CD14-positive monocyte (primary cell): Measurements from ENCODE around the gene ANKS6. TPM values are rescaled to one million over a fixed set of nuclear protein-coding genes. Genes with fewer than 3 reads are reported as not detected.
A peak's percentile ranks its signal among the peaks of the same experiment; 100 is the strongest.

Experiments
- DNase-seq, 3 donors: peaks; one replicate each; pipeline ENCODE4 v3.0.0-alpha.2; 2011 to 2022
- H2AFZ ChIP-seq: 2 replicates; pipeline ENCODE4 v1.6.0; 2012; ENCODE audit warnings: mild to moderate bottlenecking, low read depth, low read length, inconsistent platforms; ENCODE audit not compliant: insufficient read depth, poor library complexity, severe bottlenecking
- H3K27ac ChIP-seq, 2 donors: 1 replicate in 1 of 2; 2 replicates in 1 of 2; pipeline ENCODE4 v1.5.1; 2012 to 2013; ENCODE audit warnings: low read length in 2 of 2, control low read depth in 1 of 2, inconsistent platforms in 1 of 2, low read depth in 1 of 2, mild to moderate bottlenecking in 1 of 2
- H3K27me3 ChIP-seq, 2 donors: one replicate each; pipeline versions ENCODE4 v1.6.0 to v1.6.1; 2011 to 2013; ENCODE audit warnings: low read length in 2 of 2; ENCODE audit not compliant: control insufficient read depth in 2 of 2, insufficient read depth in 2 of 2
- H3K36me3 ChIP-seq, 2 donors: replicated peaks in 1 of 2; 1 replicate in 1 of 2; 2 replicates in 1 of 2; pipeline versions ENCODE4 v1.5.1 to v1.6.1; 2012 to 2013; ENCODE audit warnings: low read length in 2 of 2, control low read depth in 1 of 2, inconsistent platforms in 1 of 2, mild to moderate bottlenecking in 1 of 2; ENCODE audit not compliant: insufficient read depth in 2 of 2, control insufficient read depth in 1 of 2
- H3K4me1 ChIP-seq, 2 donors: 1 replicate in 1 of 2; 2 replicates in 1 of 2; pipeline versions ENCODE4 v1.5.1 to v1.6.1; 2012 to 2013; ENCODE audit warnings: low read length in 2 of 2, control low read depth in 1 of 2, inconsistent platforms in 1 of 2, mild to moderate bottlenecking in 1 of 2, moderate library complexity in 1 of 2; ENCODE audit not compliant: insufficient read depth in 2 of 2, control insufficient read depth in 1 of 2
- H3K4me2 ChIP-seq: replicated peaks from 2 replicates; pipeline ENCODE3; 2012; ENCODE audit warnings: low read length, moderate library complexity, mild to moderate bottlenecking; ENCODE audit not compliant: poor library complexity, severe bottlenecking; ENCODE audit errors: extremely low read depth
- H3K4me3 ChIP-seq, 3 experiments: fragments of 200-600 bp in 1 of 3; sonication (generic) in 1 of 3; replicated peaks in 1 of 3; 1 replicate in 2 of 3; 2 replicates in 1 of 3; pipeline ENCODE4 v1.5.1; 2011 to 2013; ENCODE audit warnings: low read length in 3 of 3, mild to moderate bottlenecking in 3 of 3, control low read depth in 2 of 3, low read depth in 2 of 3, inconsistent platforms in 1 of 3, moderate library complexity in 1 of 3
- H3K79me2 ChIP-seq: 2 replicates; pipeline ENCODE4 v1.6.0; 2012; ENCODE audit warnings: mild to moderate bottlenecking, control low read depth, inconsistent platforms, low read length, moderate library complexity; ENCODE audit not compliant: insufficient read depth
- H3K9ac ChIP-seq: 2 replicates; pipeline ENCODE4 v1.6.0; 2017; ENCODE audit warnings: low read length, mild to moderate bottlenecking; ENCODE audit not compliant: insufficient read depth, poor library complexity, severe bottlenecking
- H3K9me3 ChIP-seq, 2 donors: replicated peaks in 1 of 2; 1 replicate in 1 of 2; 2 replicates in 1 of 2; pipeline versions ENCODE4 v1.5.1 to v1.6.1; 2012 to 2013; ENCODE audit warnings: low read length in 2 of 2, control low read depth in 1 of 2; ENCODE audit not compliant: control insufficient read depth in 1 of 2, insufficient read depth in 1 of 2
- H4K20me1 ChIP-seq: 2 replicates; pipeline ENCODE4 v1.6.0; 2012; ENCODE audit warnings: mild to moderate bottlenecking, low read length, control low read depth, moderate library complexity; ENCODE audit not compliant: insufficient read depth
- H3K27ac Mint-ChIP-seq, 7 donors: one replicate each; pipeline ENCODE4 v1.8.0; 2020; ENCODE audit warnings: mild to moderate bottlenecking in 7 of 7, mixed read lengths in 7 of 7, moderate library complexity in 6 of 7, inconsistent platforms in 2 of 7
- H3K27me3 Mint-ChIP-seq, 3 donors: one replicate each; pipeline ENCODE4 v1.8.0; 2021 to 2022; ENCODE audit warnings: low read depth in 3 of 3, mild to moderate bottlenecking in 3 of 3, mixed read lengths in 3 of 3, moderate library complexity in 3 of 3, inconsistent platforms in 1 of 3
- H3K36me3 Mint-ChIP-seq, 2 donors: one replicate each; pipeline ENCODE4 v1.8.0; 2020; ENCODE audit warnings: mixed read lengths in 2 of 2, inconsistent platforms in 1 of 2, mild to moderate bottlenecking in 1 of 2
- H3K4me1 Mint-ChIP-seq: one replicate; pipeline ENCODE4 v1.8.0; 2020; ENCODE audit warnings: mild to moderate bottlenecking, mixed read lengths
- H3K4me3 Mint-ChIP-seq, 2 donors: one replicate each; pipeline ENCODE4 v1.8.0; 2020; ENCODE audit warnings: mild to moderate bottlenecking in 2 of 2, mixed read lengths in 2 of 2, moderate library complexity in 1 of 2
- H3K9me3 Mint-ChIP-seq, 7 donors: one replicate each; pipeline ENCODE4 v1.8.0; 2020 to 2022; ENCODE audit warnings: mixed read lengths in 7 of 7, mild to moderate bottlenecking in 6 of 7, moderate library complexity in 6 of 7, inconsistent platforms in 2 of 7
- CTCF ChIP-seq: fragments of 200-600 bp; IDR thresholded peaks from one replicate; pipeline ENCODE4 v1.8.0; 2022; ENCODE audit warnings: antibody characterized with exemption, mild to moderate bottlenecking
- WGBS: methylation state at CpG from one replicate; pipeline ENCODE4 v1.1.5; 2013; ENCODE audit warnings: missing lambda C conversion rate; ENCODE audit not compliant: insufficient coverage; 5-methylcytosine and 5-hydroxymethylcytosine counted together
- intact Hi-C, 2 donors: fragments of 100-400 bp; cut with micrococcal nuclease; formaldehyde crosslinking; loops; one replicate each; pipeline versions ENCODE4 v1.15.0 to v1.15.1; 2023
- polyA plus RNA-seq, 3 donors: library from polyadenylated mRNA; depleted of rRNA in 1 of 3; unstranded in 2 of 3; stranded (reverse) in 1 of 3; fragments of 300-500 nt in 2 of 3; fragments of >200 nt in 1 of 3; fragmentation: Illumina TruSeq in 2 of 3; gene quantifications; 1 replicate in 2 of 3; 2 replicates in 1 of 3; pipeline ENCODE4 v1.2.3, GENCODE V29; 2012 to 2021

The ANKS6 gene
- polyA plus RNA-seq, 3 donors = 0.20 to 1.5 (median 0.56) TPM

GRCh38 chr9:98707166-98708102, 88.9 kb downstream of the ANKS6 start:
- peaks cover 0 to 11% of the 10 kb centered on the region in 2 donors for H3K9me3 ChIP-seq
- no peak overlapping the region for H3K27ac ChIP-seq
- no peaks in the 10 kb centered on the region for H3K79me2 ChIP-seq
- no peak overlapping the region for H3K9ac ChIP-seq
- H3K4me3 Mint-ChIP-seq = peak overlapping the region in 1 of 2 donors; percentile 82
- H3K4me2 ChIP-seq = no peak overlapping the region
- WGBS = 5% methylated on average over 78 of the region's 79 CpGs
- H3K27ac Mint-ChIP-seq = no peak overlapping the region
- peaks cover 48 to 79% of the 10 kb centered on the region in 2 donors for H3K27me3 ChIP-seq
- intact Hi-C loops = no loop called here
- H3K4me3 ChIP-seq = no peak overlapping the region
- no peaks in the 10 kb centered on the region for H3K36me3 Mint-ChIP-seq
- peaks cover 74 to 87% (median 77%) of the 10 kb centered on the region in 3 donors for H3K27me3 Mint-ChIP-seq
- H3K4me1 ChIP-seq = peaks cover 0 to 7% of the 10 kb centered on the region in 2 donors
- H3K36me3 ChIP-seq = no peaks in the 10 kb centered on the region
- peaks cover 9% of the 10 kb centered on the region for H3K4me1 Mint-ChIP-seq
- H4K20me1 ChIP-seq = no peaks in the 10 kb centered on the region
- peaks cover 0 to 16% (median 3%) of the 10 kb centered on the region in 7 donors for H3K9me3 Mint-ChIP-seq
- no peak for DNase-seq
- TF ChIP-seq CTCF = no peak
- peak overlapping the region; percentile 8 for H2AFZ ChIP-seq

GRCh38 chr9:98706651-98707165, 89.6 kb downstream of the ANKS6 start:
- H3K9me3 ChIP-seq = peaks cover 0 to 11% of the 10 kb centered on the region in 2 donors

More at GRCh38 chr9:98706651-98707165, 89.6 kb downstream of the ANKS6 start:
- Mint-ChIP-seq H3K36me3 (no peaks in the 10 kb centered on the region), H3K9me3 (peaks cover 0 to 16% (median 4%) of the 10 kb centered on the region in 7 donors), H3K27me3 (peaks cover 70 to 85% (median 71%) of the 10 kb centered on the region in 3 donors), H3K4me3 (peak overlapping the region in 1 of 2 donors; percentile 67), H3K27ac (no peak overlapping the region), H3K4me1 (peaks cover 9% of the 10 kb centered on the region)
- Histone ChIP-seq H3K9ac (no peak overlapping the region), H2AFZ (no peak overlapping the region), H3K4me2 (no peak overlapping the region), H3K4me1 (peaks cover 0 to 7% of the 10 kb centered on the region in 2 donors), H3K27me3 (peaks cover 47 to 71% of the 10 kb centered on the region in 2 donors), H3K79me2 (no peaks in the 10 kb centered on the region), H4K20me1 (no peaks in the 10 kb centered on the region), H3K27ac (no peak overlapping the region), H3K4me3 (no peak overlapping the region), H3K36me3 (no peaks in the 10 kb centered on the region)
- intact Hi-C loops = no loop called here
- DNase-seq = no peak
- WGBS = 3% methylated on average over 12 of the region's 15 CpGs
- no peak for TF ChIP-seq CTCF
